ENCODE measurements around the gene KCNIP1.

Gene KCNIP1

GRCh38 chr5:170597872-170598271, 94.1 kb downstream of the KCNIP1 start:
- DNase-seq (ENCODE audit: low spot score): no peak

- DNase-seq (ENCODE audit: low spot score): no peak
Observed at GRCh38 chr5:170599756-170600155, 95.9 kb downstream of the KCNIP1 start.

- DNase-seq (ENCODE audit: low spot score): no peak
Observed at GRCh38 chr5:170601619-170602018, 97.8 kb downstream of the KCNIP1 start.

- DNase-seq (ENCODE audit: low spot score): no peak
Observed at GRCh38 chr5:170603109-170603508, 99.3 kb downstream of the KCNIP1 start.

GRCh38 chr5:170603578-170604565, 100.1 kb downstream of the KCNIP1 start:
- DNase-seq (ENCODE audit: low spot score): peak; percentile 84

- DNase-seq (ENCODE audit: low spot score): no peak
Observed at GRCh38 chr5:170606941-170607340, 103.1 kb downstream of the KCNIP1 start.

- no peak for DNase-seq (ENCODE audit: low spot score)
Observed at GRCh38 chr5:170611449-170612090, 107.8 kb downstream of the KCNIP1 start.

- DNase-seq (ENCODE audit: low spot score): peak; percentile 70
Observed at GRCh38 chr5:170612256-170612678, 108.4 kb downstream of the KCNIP1 start.

GRCh38 chr5:170614065-170614490, 110.3 kb downstream of the KCNIP1 start:
- DNase-seq (ENCODE audit: low spot score): no peak

- no peak for DNase-seq (ENCODE audit: low spot score)
Observed at GRCh38 chr5:170614720-170615119, 110.9 kb downstream of the KCNIP1 start.

- DNase-seq (ENCODE audit: low spot score): no peak
Observed at GRCh38 chr5:170617533-170618490, 114.0 kb downstream of the KCNIP1 start.

GRCh38 chr5:170619869-170620268, 116.0 kb downstream of the KCNIP1 start:
- DNase-seq (ENCODE audit: low spot score): no peak

GRCh38 chr5:170622933-170623332, 119.1 kb downstream of the KCNIP1 start:
- DNase-seq (ENCODE audit: low spot score): no peak

GRCh38 chr5:170623576-170624181, 119.9 kb downstream of the KCNIP1 start:
- peak; percentile 76 for DNase-seq (ENCODE audit: low spot score)

- DNase-seq (ENCODE audit: low spot score): no peak
Observed at GRCh38 chr5:170625221-170626165, 121.7 kb downstream of the KCNIP1 start.

- no peak for DNase-seq (ENCODE audit: low spot score)
Observed at GRCh38 chr5:170626507-170627150, 122.8 kb downstream of the KCNIP1 start.

GRCh38 chr5:170627271-170627670, 123.5 kb downstream of the KCNIP1 start:
- DNase-seq (ENCODE audit: low spot score): no peak

- no peak for DNase-seq (ENCODE audit: low spot score)
Observed at GRCh38 chr5:170628028-170628427, 124.2 kb downstream of the KCNIP1 start.

GRCh38 chr5:170628691-170629565, 125.1 kb downstream of the KCNIP1 start:
- no peak for DNase-seq (ENCODE audit: low spot score)

All from ecto neural progenitor cell (in vitro differentiated cells).